K562 (cell line): ENCODE data around the gene PRM3. TPM values are rescaled to one million over a fixed set of nuclear protein-coding genes. Genes with fewer than 3 reads are reported as not detected.

ENCODE experiments used
- ATAC-seq: fragments of 200-7000 bp; cut with Tn5 transposase; 3 replicates; pipeline ENCODE4 v1.9.1; 2020; ENCODE audit warnings: moderate library complexity
- BruUV-seq: library from RNA; stranded (reverse); fragments of 400-500 nt; replicated peaks from 2 replicates; lab custom pipeline; 2021; lab: Mats Ljungman, UMichigan
- CTCF ChIA-PET: fragments of 300-600 bp; formaldehyde crosslinking; extraction: SDS; loops from one replicate; lab custom pipeline; 2021; ENCODE audit warnings: low intra/inter-chr PET ratio; lab: Yijun Ruan, JAX
- POLR2A ChIA-PET: fragments of 300-600, 350-650 bp; sonication (Branson Sonifier 250); formaldehyde crosslinking; extraction: SDS; loops from one replicate; lab custom pipeline; 2021; ENCODE audit warnings: antibody characterized with exemption, inconsistent platforms; lab: Yijun Ruan, JAX
- DNase-seq, 4 experiments: peaks; one replicate each; pipeline versions ENCODE4 v3.0.0 to v3.0.0-alpha.2; 2011 to 2018; ENCODE audit warnings: low spot score in 3 of 4, mixed read lengths in 3 of 4; ENCODE audit errors: extremely low read depth in 1 of 4
- FAIRE-seq: peaks from 2 replicates; lab custom pipeline; 2011; peaks lifted over from hg19 to GRCh38; lab: Jason Lieb, UNC
- H2AFZ ChIP-seq: 2 replicates; pipeline ENCODE4 v1.6.0; 2011; ENCODE audit warnings: low read depth, low read length, control low read depth, inconsistent platforms
- H3K27ac ChIP-seq: fragments of 200-600 bp; 3 replicates; pipeline ENCODE4 v1.8.0; 2011; ENCODE audit warnings: low read depth, mild to moderate bottlenecking, control low read depth, inconsistent platforms, low read length, moderate library complexity, mixed read lengths; ENCODE audit errors: extremely low read depth
- H3K27me3 ChIP-seq, 2 experiments: fragments of 300-600 bp in 1 of 2; 2 replicates in 1 of 2; 3 replicates in 1 of 2; pipeline versions ENCODE4 v1.6.0 to v1.8.0; 2011; ENCODE audit warnings: inconsistent platforms in 2 of 2, low read length in 2 of 2, mild to moderate bottlenecking in 1 of 2, mixed read lengths in 1 of 2, moderate library complexity in 1 of 2; ENCODE audit not compliant: control insufficient read depth in 2 of 2, insufficient read depth in 2 of 2
- H3K36me3 ChIP-seq: fragments of 300-600 bp; 3 replicates; pipeline ENCODE4 v1.8.0; 2011; ENCODE audit warnings: mild to moderate bottlenecking, low read length, inconsistent platforms; ENCODE audit not compliant: control insufficient read depth, insufficient read depth
- H3K4me1 ChIP-seq, 2 experiments: fragments of 200-600 bp in 1 of 2; replicated peaks in 1 of 2; 2 replicates in 1 of 2; 3 replicates in 1 of 2; pipeline versions ENCODE4 v1.5.1 to v1.8.0; 2011; ENCODE audit warnings: inconsistent platforms in 2 of 2, low read length in 2 of 2, mild to moderate bottlenecking in 1 of 2, mixed read lengths in 1 of 2, moderate library complexity in 1 of 2; ENCODE audit not compliant: control insufficient read depth in 2 of 2, insufficient read depth in 2 of 2
- H3K4me2 ChIP-seq: 2 replicates; pipeline ENCODE4 v1.6.1; 2011; ENCODE audit warnings: low read length, control low read depth, inconsistent platforms, mixed read lengths; ENCODE audit not compliant: insufficient read depth
- H3K4me3 ChIP-seq: fragments of 200-600 bp; sonication (generic), shearing (Covaris generic); 2 replicates; pipeline ENCODE4 v1.5.1; 2016; ENCODE audit warnings: control low read depth, inconsistent platforms
- H3K79me2 ChIP-seq: fragments of 200-600 bp; 3 replicates; pipeline ENCODE4 v1.8.0; 2011; ENCODE audit warnings: low read length, inconsistent platforms; ENCODE audit not compliant: control insufficient read depth, insufficient read depth
- H3K9ac ChIP-seq, 2 experiments: 2 replicates each; pipeline versions ENCODE4 v1.6.0 to v1.6.1; 2011; ENCODE audit warnings: low read depth in 2 of 2, low read length in 2 of 2, control low read depth in 1 of 2, inconsistent platforms in 1 of 2, mild to moderate bottlenecking in 1 of 2, mixed read lengths in 1 of 2; ENCODE audit not compliant: insufficient read depth in 1 of 2
- H3K9me1 ChIP-seq: one replicate; pipeline ENCODE4 v1.6.0; 2011; ENCODE audit warnings: inconsistent platforms, mild to moderate bottlenecking, low read length, moderate library complexity; ENCODE audit not compliant: control insufficient read depth, insufficient read depth
- H3K9me3 ChIP-seq: replicated peaks from 2 replicates; pipeline ENCODE4 v1.5.1; 2011; ENCODE audit warnings: low read depth, low read length, inconsistent platforms; ENCODE audit not compliant: control insufficient read depth, insufficient read depth
- H4K20me1 ChIP-seq: replicated peaks from 2 replicates; pipeline ENCODE4 v1.6.1; 2011; ENCODE audit warnings: low read length, inconsistent platforms, mixed read lengths; ENCODE audit not compliant: control insufficient read depth, insufficient read depth
- CBFA2T2 ChIP-seq: fragments of 450-650 bp; conservative IDR thresholded peaks from 2 replicates; pipeline ENCODE4 v1.6.1; 2017; ENCODE audit warnings: mild to moderate bottlenecking
- ZBTB40 ChIP-seq, 2 experiments: fragments of 450-650 bp in 1 of 2; sonication (generic) in 1 of 2; formaldehyde crosslinking in 1 of 2; IDR thresholded peaks; 2 replicates each; pipeline versions ENCODE4 v1.7.1 to v1.9.0; 2016 to 2022; ENCODE audit warnings: inconsistent platforms in 1 of 2, mild to moderate bottlenecking in 1 of 2, missing genetic modification reagents in 1 of 2
- ZNF124 ChIP-seq: sonication (generic); formaldehyde crosslinking; IDR thresholded peaks from 2 replicates; pipeline ENCODE4 v1.8.1; 2022; ENCODE audit warnings: missing genetic modification reagents
- WGBS: fragments of 100-300 bp; shearing (Covaris generic); methylation state at CpG from one replicate; pipeline ENCODE4 v1.1.6; 2016; ENCODE audit warnings: low coverage, mixed read lengths; ENCODE audit not compliant: insufficient coverage; ENCODE audit errors: missing lambda C conversion rate; 5-methylcytosine and 5-hydroxymethylcytosine counted together
- in situ Hi-C: fragments of 300-500 bp; cut with MboI; formaldehyde crosslinking; loops from 4 replicates; pipeline ENCODE4 v1.15.0; 2018; ENCODE audit warnings: inconsistent platforms, mixed read lengths
- intact Hi-C: fragments of 100-400 bp; cut with micrococcal nuclease; formaldehyde crosslinking; loops from 2 replicates; pipeline ENCODE4 v1.14.2; 2022
- polyA plus RNA-seq, 8 experiments: library from polyadenylated mRNA; depleted of rRNA in 4 of 8; stranded (reverse) in 5 of 8; unstranded in 3 of 8; fragments of >200 nt; fragmentation: Nextera tagmentation in 2 of 8; fragmentation: Illumina TruSeq in 1 of 8; extraction: Ambion mirVana in 2 of 8; extraction: Trizol in 1 of 8; gene quantifications; 2 replicates each; pipeline versions ENCODE4 v1.2.1 to v1.2.3, GENCODE V29; 2011 to 2014; ENCODE audit warnings: inconsistent platforms in 1 of 8, missing spikeins in 1 of 8
- total RNA-seq, 7 experiments: library from RNA; depleted of rRNA in 6 of 7; stranded (reverse); fragments of >200 nt in 6 of 7; fragmentation: Illumina TruSeq in 2 of 7; extraction: Trizol in 2 of 7; gene quantifications; 2 replicates each; pipeline versions ENCODE4 v1.2.1 to v1.2.3, GENCODE V29; 2011 to 2021; ENCODE audit warnings: low replicate concordance in 1 of 7

PRM3 gene
- total and polyA plus RNA-seq, 9 of the 15 experiments (the other 6 are each of a cell fraction or from before 2014, with no cell fraction given): not detected

DNA sequence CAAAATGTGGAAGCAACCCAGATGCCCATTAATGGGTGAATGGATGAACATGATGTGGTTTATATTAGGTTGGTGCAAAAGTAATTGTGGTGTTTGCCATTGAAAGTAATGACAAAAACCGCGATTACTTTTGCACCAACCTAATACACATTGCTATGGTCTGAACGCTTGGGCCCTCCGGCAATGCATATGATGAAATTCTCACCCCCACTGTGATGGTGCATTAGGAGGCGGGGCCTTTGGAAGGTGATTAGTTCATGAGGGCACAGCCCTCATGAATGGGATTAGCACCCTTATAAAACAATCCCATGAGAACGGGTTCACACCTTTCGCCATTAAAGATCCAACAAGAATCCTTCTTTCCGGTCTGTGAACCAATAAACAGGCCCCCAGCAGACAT, 33.0 kb upstream of the PRM3 start:
- BruUV-seq: no TSS peak
- no peak overlapping the region for H2AFZ ChIP-seq
- intact Hi-C loops: no loop called here
- ChIA-PET POLR2A (no interaction called here), CTCF (no interaction called here)
- 23% methylated on average over 8 of the region's 8 CpGs for WGBS
- no peak overlapping the region for H3K9ac ChIP-seq
- no peak overlapping the region for H3K4me2 ChIP-seq
- H3K4me1 ChIP-seq: peaks cover 0 to 14% of the 10 kb centered on the region in 2 experiments; a peak in 3 of 5 replicates
- H4K20me1 ChIP-seq: no peaks in the 10 kb centered on the region
- no peak for DNase-seq
- no peak overlapping the region for H3K27ac ChIP-seq
- H3K79me2 ChIP-seq: no peaks in the 10 kb centered on the region
- in situ Hi-C loops: no loop called here
- peaks cover 0 to 6% of the 10 kb centered on the region in 2 experiments; a peak in 2 of 5 replicates for H3K27me3 ChIP-seq
- H3K9me3 ChIP-seq: no peaks in the 10 kb centered on the region
- 0 out of 3 replicates have a peak, but pooled peaks have one; percentile 30 for ATAC-seq
- H3K9me1 ChIP-seq: no peaks in the 10 kb centered on the region
- FAIRE-seq: no peak
- H3K4me3 ChIP-seq: no peak overlapping the region
- H3K36me3 ChIP-seq: no peaks in the 10 kb centered on the region
- TF ChIP-seq CBFA2T2: no peak
- no peak for TF ChIP-seq ZNF124 (CRISPR knock-in tag)
- TF ChIP-seq ZBTB40 (IDR thresholded peaks at IDR 0.05): peak; percentile 51; the same call in 1 of the 2 replicates
- no peak for TF ChIP-seq ZBTB40 (CRISPR knock-in tag; IDR thresholded peaks at IDR 0.05)
